GM23338 (cell line): ENCODE measurements around the gene HERC4. TPM values are rescaled to one million over a fixed set of nuclear protein-coding genes. Genes with fewer than 3 reads are reported as not detected.

Experiments used
- ATAC-seq: fragments of 200-7000 bp; cut with Tn5 transposase; 3 replicates; pipeline ENCODE4 v1.9.1; 2020
- DNase-seq: peaks from one replicate; pipeline ENCODE4 v3.0.0-alpha.2; 2015; ENCODE audit warnings: low spot score
- H2AFZ ChIP-seq: fragments of 200-600 bp; sonication (generic); 2 replicates; pipeline ENCODE4 v1.8.0; 2016; ENCODE audit warnings: antibody characterized with exemption, mild to moderate bottlenecking, moderate library complexity
- H3F3A ChIP-seq: fragments of 200-600 bp; sonication (generic); replicated peaks from 2 replicates; pipeline ENCODE4 v1.8.0; 2017; ENCODE audit warnings: antibody characterized with exemption, mixed run types, low read depth
- H3K27ac ChIP-seq: fragments of 200-600 bp; sonication (generic); 2 replicates; pipeline ENCODE4 v1.6.1; 2016; ENCODE audit warnings: low read depth
- H3K27me3 ChIP-seq: fragments of 200-600 bp; sonication (generic); 2 replicates; pipeline ENCODE4 v1.8.0; 2016; ENCODE audit warnings: mild to moderate bottlenecking, mixed run types, moderate library complexity; ENCODE audit not compliant: insufficient read depth
- H3K36me3 ChIP-seq: fragments of 200-600 bp; sonication (generic); 2 replicates; pipeline ENCODE4 v1.8.0; 2016; ENCODE audit warnings: mild to moderate bottlenecking; ENCODE audit not compliant: insufficient read depth
- H3K4me1 ChIP-seq: fragments of 200-600 bp; sonication (generic); 2 replicates; pipeline ENCODE4 v1.8.0; 2016; ENCODE audit warnings: mild to moderate bottlenecking, moderate library complexity; ENCODE audit not compliant: insufficient read depth
- H3K4me2 ChIP-seq: fragments of 200-600 bp; sonication (generic); 2 replicates; pipeline ENCODE4 v1.7.1; 2017; ENCODE audit warnings: mixed run types
- H3K4me3 ChIP-seq: fragments of 200-600 bp; sonication (generic); 2 replicates; pipeline ENCODE4 v1.6.1; 2016; ENCODE audit warnings: mixed run types
- H3K79me2 ChIP-seq: fragments of 200-600 bp; sonication (generic); replicated peaks from 2 replicates; pipeline ENCODE4 v1.8.0; 2017; ENCODE audit warnings: mild to moderate bottlenecking; ENCODE audit not compliant: insufficient read depth
- H3K9me2 ChIP-seq: fragments of 200-600 bp; sonication (generic); 2 replicates; pipeline ENCODE4 v1.8.0; 2017; ENCODE audit not compliant: insufficient read depth
- H4K20me1 ChIP-seq: fragments of 200-600 bp; sonication (generic); replicated peaks from 2 replicates; pipeline ENCODE4 v1.8.0; 2017; ENCODE audit warnings: mild to moderate bottlenecking; ENCODE audit not compliant: insufficient read depth
- H3K27ac Mint-ChIP-seq: 2 replicates; pipeline ENCODE4 v1.8.0; 2020; ENCODE audit warnings: inconsistent platforms, mild to moderate bottlenecking, moderate library complexity, mixed read lengths
- H3K27me3 Mint-ChIP-seq: 3 replicates; pipeline ENCODE4 v1.8.0; 2022; ENCODE audit warnings: low read depth, mild to moderate bottlenecking, moderate library complexity, mixed read lengths, inconsistent platforms; ENCODE audit not compliant: insufficient read depth, poor library complexity
- H3K36me3 Mint-ChIP-seq: 3 replicates; pipeline ENCODE4 v1.8.0; 2021; ENCODE audit warnings: low read depth, mild to moderate bottlenecking, inconsistent platforms, moderate library complexity, mixed read lengths
- H3K4me1 Mint-ChIP-seq: 3 replicates; pipeline ENCODE4 v1.8.0; 2020; ENCODE audit warnings: mild to moderate bottlenecking, inconsistent platforms, mixed read lengths
- H3K4me3 Mint-ChIP-seq: 3 replicates; pipeline ENCODE4 v1.8.0; 2021; ENCODE audit warnings: moderate library complexity, mild to moderate bottlenecking, inconsistent platforms, mixed read lengths
- H3K9me3 Mint-ChIP-seq: 3 replicates; pipeline ENCODE4 v1.8.0; 2020; ENCODE audit warnings: moderate library complexity, mild to moderate bottlenecking, inconsistent platforms, mixed read lengths
- CREB1 ChIP-seq: fragments of 250-450 bp; sonication (Bioruptor Pico); IDR thresholded peaks from 2 replicates; pipeline ENCODE4 v1.5.0; 2020; ENCODE audit warnings: low read depth, mild to moderate bottlenecking, moderate library complexity
- CTCF ChIP-seq, 2 experiments: fragments of 200-600 bp in 1 of 2; sonication (generic) in 1 of 2; conservative IDR thresholded peaks; 2 replicates each; pipeline versions ENCODE4 v1.5.1 to v1.6.1; 2016 to 2017; ENCODE audit warnings: antibody characterized with exemption in 2 of 2, low read depth in 2 of 2, mild to moderate bottlenecking in 2 of 2, moderate library complexity in 1 of 2
- EZH2 ChIP-seq: fragments of 200-600 bp; sonication (generic); IDR thresholded peaks from one replicate; pipeline ENCODE4 v1.8.0; 2017; ENCODE audit warnings: antibody characterized with exemption, mild to moderate bottlenecking, low read depth; ENCODE audit not compliant: unreplicated experiment
- EZH2phosphoT487 ChIP-seq: fragments of 200-600 bp; sonication (generic); IDR thresholded peaks from one replicate; pipeline ENCODE4 v1.8.1; 2018; ENCODE audit warnings: antibody characterized with exemption; ENCODE audit not compliant: unreplicated experiment
- JUNB ChIP-seq: IDR thresholded peaks from one replicate; pipeline ENCODE4 v1.6.1; 2016; ENCODE audit warnings: antibody characterized with exemption; ENCODE audit not compliant: unreplicated experiment
- NANOG ChIP-seq: IDR thresholded peaks from 2 replicates; pipeline ENCODE4 v1.6.1; 2016; ENCODE audit warnings: antibody characterized with exemption, borderline replicate concordance
- POLR2AphosphoS5 ChIP-seq: IDR thresholded peaks from 2 replicates; pipeline ENCODE4 v1.6.1; 2016; ENCODE audit warnings: antibody characterized with exemption, low read depth
- STAT1 ChIP-seq: IDR thresholded peaks from one replicate; pipeline ENCODE4 v1.6.1; 2016; ENCODE audit warnings: antibody characterized with exemption; ENCODE audit not compliant: unreplicated experiment
- ZNF114 ChIP-seq: fragments of 250-450 bp; sonication (Bioruptor Pico); IDR thresholded peaks from 2 replicates; pipeline ENCODE4 v1.5.0; 2020; ENCODE audit warnings: mild to moderate bottlenecking, moderate library complexity
- ZNF331 ChIP-seq: fragments of 250-450 bp; sonication (Bioruptor Pico); IDR thresholded peaks from 2 replicates; pipeline ENCODE4 v1.5.0; 2020; ENCODE audit warnings: low read depth, mild to moderate bottlenecking, moderate library complexity
- polyA plus RNA-seq: library from polyadenylated mRNA; unstranded; fragments of >200 nt; fragmentation: Nextera tagmentation; extraction: Ambion mirVana; gene quantifications from 2 replicates; pipeline ENCODE4 v1.2.1, GENCODE V29; 2016
- total RNA-seq: library from RNA; depleted of rRNA; stranded (reverse); fragments of >200 nt; shearing (Covaris generic); gene quantifications from 2 replicates; pipeline ENCODE4 v1.2.3, GENCODE V29; 2014
- TF ChIP-seq, protein P1 (sequence below): fragments of 250-450 bp; sonication (Bioruptor Pico); IDR thresholded peaks from 2 replicates; pipeline ENCODE4 v1.5.0; 2020; ENCODE audit warnings: mild to moderate bottlenecking, moderate library complexity
- TF ChIP-seq, protein P2 (sequence below): IDR thresholded peaks from one replicate; pipeline ENCODE4 v1.6.1; 2018; ENCODE audit warnings: antibody characterized with exemption; ENCODE audit not compliant: unreplicated experiment
- TF ChIP-seq, protein P3 (sequence below): IDR thresholded peaks from 2 replicates; pipeline ENCODE4 v1.6.1; 2016; ENCODE audit warnings: antibody characterized with exemption

The HERC4 gene
- total and polyA plus RNA-seq, 2 experiments from 2014 or later = 20.1 to 67.2 TPM

DNA sequence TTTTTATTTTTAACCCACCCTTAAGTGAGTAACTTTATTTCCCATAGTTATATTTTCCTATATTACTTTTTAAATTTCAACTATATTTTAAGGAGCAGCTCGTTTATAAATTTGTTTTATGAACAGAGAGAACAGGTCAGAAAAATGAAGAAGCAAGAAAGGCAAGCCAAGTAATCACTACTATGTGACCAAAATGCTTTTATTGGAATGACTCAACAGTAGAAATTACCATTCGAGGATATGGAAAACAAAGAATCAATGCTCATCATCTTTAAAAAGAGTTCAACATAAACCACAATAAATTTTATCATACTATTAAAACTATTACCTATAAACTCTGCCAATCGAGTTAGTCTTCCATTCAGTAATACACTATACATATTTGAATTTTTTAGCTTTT is 7.6 kb downstream of the HERC4 start:
- H3K4me3 Mint-ChIP-seq = no peak overlapping the region
- H3K36me3 Mint-ChIP-seq = peaks cover 13% of the 10 kb centered on the region
- H3K27me3 Mint-ChIP-seq = no peaks in the 10 kb centered on the region
- H3K4me2 ChIP-seq = no peak overlapping the region
- no peaks in the 10 kb centered on the region for H3K4me1 ChIP-seq
- no peaks in the 10 kb centered on the region for H3K9me3 Mint-ChIP-seq
- peaks cover 88% of the 10 kb centered on the region for H3K79me2 ChIP-seq
- H3K36me3 ChIP-seq = no peaks in the 10 kb centered on the region
- H3K27ac ChIP-seq = no peak overlapping the region
- peaks cover 8% of the 10 kb centered on the region for H4K20me1 ChIP-seq
- H3F3A ChIP-seq = no peaks in the 10 kb centered on the region
- peaks cover 7% of the 10 kb centered on the region; the same call in 2 of the 3 replicates for H3K4me1 Mint-ChIP-seq
- TF ChIP-seq, protein P1, sequence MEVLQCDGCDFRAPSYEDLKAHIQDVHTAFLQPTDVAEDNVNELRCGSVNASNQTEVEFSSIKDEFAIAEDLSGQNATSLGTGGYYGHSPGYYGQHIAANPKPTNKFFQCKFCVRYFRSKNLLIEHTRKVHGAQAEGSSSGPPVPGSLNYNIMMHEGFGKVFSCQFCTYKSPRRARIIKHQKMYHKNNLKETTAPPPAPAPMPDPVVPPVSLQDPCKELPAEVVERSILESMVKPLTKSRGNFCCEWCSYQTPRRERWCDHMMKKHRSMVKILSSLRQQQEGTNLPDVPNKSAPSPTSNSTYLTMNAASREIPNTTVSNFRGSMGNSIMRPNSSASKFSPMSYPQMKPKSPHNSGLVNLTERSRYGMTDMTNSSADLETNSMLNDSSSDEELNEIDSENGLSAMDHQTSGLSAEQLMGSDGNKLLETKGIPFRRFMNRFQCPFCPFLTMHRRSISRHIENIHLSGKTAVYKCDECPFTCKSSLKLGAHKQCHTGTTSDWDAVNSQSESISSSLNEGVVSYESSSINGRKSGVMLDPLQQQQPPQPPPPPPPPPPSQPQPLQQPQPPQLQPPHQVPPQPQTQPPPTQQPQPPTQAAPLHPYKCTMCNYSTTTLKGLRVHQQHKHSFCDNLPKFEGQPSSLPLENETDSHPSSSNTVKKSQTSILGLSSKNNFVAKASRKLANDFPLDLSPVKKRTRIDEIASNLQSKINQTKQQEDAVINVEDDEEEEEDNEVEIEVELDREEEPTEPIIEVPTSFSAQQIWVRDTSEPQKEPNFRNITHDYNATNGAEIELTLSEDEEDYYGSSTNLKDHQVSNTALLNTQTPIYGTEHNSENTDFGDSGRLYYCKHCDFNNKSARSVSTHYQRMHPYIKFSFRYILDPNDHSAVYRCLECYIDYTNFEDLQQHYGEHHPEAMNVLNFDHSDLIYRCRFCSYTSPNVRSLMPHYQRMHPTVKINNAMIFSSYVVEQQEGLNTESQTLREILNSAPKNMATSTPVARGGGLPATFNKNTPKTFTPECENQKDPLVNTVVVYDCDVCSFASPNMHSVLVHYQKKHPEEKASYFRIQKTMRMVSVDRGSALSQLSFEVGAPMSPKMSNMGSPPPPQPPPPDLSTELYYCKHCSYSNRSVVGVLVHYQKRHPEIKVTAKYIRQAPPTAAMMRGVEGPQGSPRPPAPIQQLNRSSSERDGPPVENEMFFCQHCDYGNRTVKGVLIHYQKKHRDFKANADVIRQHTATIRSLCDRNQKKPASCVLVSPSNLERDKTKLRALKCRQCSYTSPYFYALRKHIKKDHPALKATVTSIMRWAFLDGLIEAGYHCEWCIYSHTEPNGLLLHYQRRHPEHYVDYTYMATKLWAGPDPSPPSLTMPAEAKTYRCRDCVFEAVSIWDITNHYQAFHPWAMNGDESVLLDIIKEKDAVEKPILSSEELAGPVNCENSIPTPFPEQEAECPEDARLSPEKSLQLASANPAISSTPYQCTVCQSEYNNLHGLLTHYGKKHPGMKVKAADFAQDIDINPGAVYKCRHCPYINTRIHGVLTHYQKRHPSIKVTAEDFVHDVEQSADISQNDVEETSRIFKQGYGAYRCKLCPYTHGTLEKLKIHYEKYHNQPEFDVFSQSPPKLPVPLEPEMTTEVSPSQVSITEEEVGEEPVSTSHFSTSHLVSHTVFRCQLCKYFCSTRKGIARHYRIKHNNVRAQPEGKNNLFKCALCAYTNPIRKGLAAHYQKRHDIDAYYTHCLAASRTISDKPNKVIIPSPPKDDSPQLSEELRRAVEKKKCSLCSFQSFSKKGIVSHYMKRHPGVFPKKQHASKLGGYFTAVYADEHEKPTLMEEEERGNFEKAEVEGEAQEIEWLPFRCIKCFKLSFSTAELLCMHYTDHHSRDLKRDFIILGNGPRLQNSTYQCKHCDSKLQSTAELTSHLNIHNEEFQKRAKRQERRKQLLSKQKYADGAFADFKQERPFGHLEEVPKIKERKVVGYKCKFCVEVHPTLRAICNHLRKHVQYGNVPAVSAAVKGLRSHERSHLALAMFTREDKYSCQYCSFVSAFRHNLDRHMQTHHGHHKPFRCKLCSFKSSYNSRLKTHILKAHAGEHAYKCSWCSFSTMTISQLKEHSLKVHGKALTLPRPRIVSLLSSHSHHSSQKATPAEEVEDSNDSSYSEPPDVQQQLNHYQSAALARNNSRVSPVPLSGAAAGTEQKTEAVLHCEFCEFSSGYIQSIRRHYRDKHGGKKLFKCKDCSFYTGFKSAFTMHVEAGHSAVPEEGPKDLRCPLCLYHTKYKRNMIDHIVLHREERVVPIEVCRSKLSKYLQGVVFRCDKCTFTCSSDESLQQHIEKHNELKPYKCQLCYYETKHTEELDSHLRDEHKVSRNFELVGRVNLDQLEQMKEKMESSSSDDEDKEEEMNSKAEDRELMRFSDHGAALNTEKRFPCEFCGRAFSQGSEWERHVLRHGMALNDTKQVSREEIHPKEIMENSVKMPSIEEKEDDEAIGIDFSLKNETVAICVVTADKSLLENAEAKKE = no peak
- TF ChIP-seq CREB1 (CRISPR knock-in tag) = no peak
- no peak for TF ChIP-seq CTCF (conservative IDR thresholded peaks at IDR 0.05; ENCODE audit: low read depth in 2 of 2)
- no peak for TF ChIP-seq EZH2phosphoT487
- no peak for TF ChIP-seq EZH2
- TF ChIP-seq, protein P2, sequence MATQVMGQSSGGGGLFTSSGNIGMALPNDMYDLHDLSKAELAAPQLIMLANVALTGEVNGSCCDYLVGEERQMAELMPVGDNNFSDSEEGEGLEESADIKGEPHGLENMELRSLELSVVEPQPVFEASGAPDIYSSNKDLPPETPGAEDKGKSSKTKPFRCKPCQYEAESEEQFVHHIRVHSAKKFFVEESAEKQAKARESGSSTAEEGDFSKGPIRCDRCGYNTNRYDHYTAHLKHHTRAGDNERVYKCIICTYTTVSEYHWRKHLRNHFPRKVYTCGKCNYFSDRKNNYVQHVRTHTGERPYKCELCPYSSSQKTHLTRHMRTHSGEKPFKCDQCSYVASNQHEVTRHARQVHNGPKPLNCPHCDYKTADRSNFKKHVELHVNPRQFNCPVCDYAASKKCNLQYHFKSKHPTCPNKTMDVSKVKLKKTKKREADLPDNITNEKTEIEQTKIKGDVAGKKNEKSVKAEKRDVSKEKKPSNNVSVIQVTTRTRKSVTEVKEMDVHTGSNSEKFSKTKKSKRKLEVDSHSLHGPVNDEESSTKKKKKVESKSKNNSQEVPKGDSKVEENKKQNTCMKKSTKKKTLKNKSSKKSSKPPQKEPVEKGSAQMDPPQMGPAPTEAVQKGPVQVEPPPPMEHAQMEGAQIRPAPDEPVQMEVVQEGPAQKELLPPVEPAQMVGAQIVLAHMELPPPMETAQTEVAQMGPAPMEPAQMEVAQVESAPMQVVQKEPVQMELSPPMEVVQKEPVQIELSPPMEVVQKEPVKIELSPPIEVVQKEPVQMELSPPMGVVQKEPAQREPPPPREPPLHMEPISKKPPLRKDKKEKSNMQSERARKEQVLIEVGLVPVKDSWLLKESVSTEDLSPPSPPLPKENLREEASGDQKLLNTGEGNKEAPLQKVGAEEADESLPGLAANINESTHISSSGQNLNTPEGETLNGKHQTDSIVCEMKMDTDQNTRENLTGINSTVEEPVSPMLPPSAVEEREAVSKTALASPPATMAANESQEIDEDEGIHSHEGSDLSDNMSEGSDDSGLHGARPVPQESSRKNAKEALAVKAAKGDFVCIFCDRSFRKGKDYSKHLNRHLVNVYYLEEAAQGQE = no peak
- TF ChIP-seq NANOG = no peak
- TF ChIP-seq POLR2AphosphoS5 = no peak
- TF ChIP-seq STAT1 = no peak
- no peak for TF ChIP-seq JUNB
- TF ChIP-seq, protein P3, sequence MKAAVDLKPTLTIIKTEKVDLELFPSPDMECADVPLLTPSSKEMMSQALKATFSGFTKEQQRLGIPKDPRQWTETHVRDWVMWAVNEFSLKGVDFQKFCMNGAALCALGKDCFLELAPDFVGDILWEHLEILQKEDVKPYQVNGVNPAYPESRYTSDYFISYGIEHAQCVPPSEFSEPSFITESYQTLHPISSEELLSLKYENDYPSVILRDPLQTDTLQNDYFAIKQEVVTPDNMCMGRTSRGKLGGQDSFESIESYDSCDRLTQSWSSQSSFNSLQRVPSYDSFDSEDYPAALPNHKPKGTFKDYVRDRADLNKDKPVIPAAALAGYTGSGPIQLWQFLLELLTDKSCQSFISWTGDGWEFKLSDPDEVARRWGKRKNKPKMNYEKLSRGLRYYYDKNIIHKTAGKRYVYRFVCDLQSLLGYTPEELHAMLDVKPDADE = no peak
- no peak for TF ChIP-seq ZNF331 (CRISPR knock-in tag)
- no peak for TF ChIP-seq ZNF114 (CRISPR knock-in tag)
- no peaks in the 10 kb centered on the region for H3K27me3 ChIP-seq
- DNase-seq = no peak
- H3K4me3 ChIP-seq = no peak overlapping the region
- no peak overlapping the region for H2AFZ ChIP-seq
- H3K27ac Mint-ChIP-seq = no peak overlapping the region
- no peak for ATAC-seq
- H3K9me2 ChIP-seq = no peaks in the 10 kb centered on the region
